Measurements from ENCODE around the gene MMP3.

The MMP3 gene

GRCh38 chr11:102806296-102806695, 37.1 kb downstream of the MMP3 start:
- 100% methylated on average over 1 of the region's 3 CpGs for WGBS (ENCODE audit: insufficient coverage)
- no peaks in the 10 kb centered on the region for H3K4me1 ChIP-seq (ENCODE audit: control extremely low read depth in 1 of 4, control insufficient read depth in 4 of 4, insufficient read depth in 4 of 4, low read length in 3 of 4)
- peaks cover 0 to 4% (median 2%) of the 10 kb centered on the region in 5 experiments for H3K27me3 ChIP-seq (replicated peaks in 2 of 5; ENCODE audit: control insufficient read depth in 4 of 5, insufficient read depth in 5 of 5, low read length in 4 of 5)
- no peak overlapping the region for H3K4me3 ChIP-seq (ENCODE audit: control insufficient read depth in 1 of 7, extremely low read depth in 1 of 7, insufficient read depth in 4 of 7, low read depth in 2 of 7, low read length in 6 of 7)
- H3K27ac ChIP-seq (ENCODE audit: insufficient read depth in 1 of 2, low read depth in 1 of 2, low read length in 2 of 2, poor library complexity in 1 of 2, severe bottlenecking in 2 of 2): no peak overlapping the region
- POLR2A ChIA-PET: no interaction called here
- no peaks in the 10 kb centered on the region for H3K9me3 ChIP-seq (ENCODE audit: control extremely low read depth in 1 of 5, control insufficient read depth in 4 of 5, insufficient read depth in 2 of 5, low read depth in 1 of 5, low read length in 4 of 5)
- CTCF ChIA-PET: no interaction called here
- DNase-seq: no peak
- no peaks in the 10 kb centered on the region for H3K36me3 ChIP-seq (ENCODE audit: control insufficient read depth in 4 of 4, insufficient read depth in 4 of 4, low read length in 3 of 4)

DNA sequence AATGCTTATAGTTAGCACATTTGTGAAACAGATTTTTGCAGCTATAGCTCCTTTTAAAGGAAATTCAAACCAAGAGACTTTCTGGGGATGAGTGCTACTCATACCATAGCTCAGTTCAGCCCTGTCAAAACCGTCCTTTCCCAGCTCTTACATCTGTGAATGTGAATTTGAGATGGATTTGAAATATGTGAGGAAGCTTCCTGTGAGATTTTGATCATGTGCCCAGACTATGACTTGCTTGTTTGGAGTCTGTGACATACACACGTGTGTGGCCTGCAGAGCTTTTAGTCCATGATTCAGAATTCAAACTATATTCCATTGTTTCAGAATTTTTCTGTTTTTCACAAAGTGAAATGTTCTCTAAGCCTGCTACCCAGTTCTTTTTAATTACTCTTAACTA, 41.1 kb downstream of the MMP3 start:
- peak in 1 of 3 donors; percentile 13 for DNase-seq
- Histone ChIP-seq H3K27me3 (replicated peaks in 2 of 5; ENCODE audit: control insufficient read depth in 4 of 5, insufficient read depth in 5 of 5, low read length in 4 of 5) (peaks cover 0 to 2% (median 0%) of the 10 kb centered on the region in 5 experiments), H3K27ac (ENCODE audit: insufficient read depth in 1 of 2, low read depth in 1 of 2, low read length in 2 of 2, poor library complexity in 1 of 2, severe bottlenecking in 2 of 2) (no peak overlapping the region), H3K4me1 (ENCODE audit: control extremely low read depth in 1 of 4, control insufficient read depth in 4 of 4, insufficient read depth in 4 of 4, low read length in 3 of 4) (no peaks in the 10 kb centered on the region), H3K36me3 (ENCODE audit: control insufficient read depth in 4 of 4, insufficient read depth in 4 of 4, low read length in 3 of 4) (no peaks in the 10 kb centered on the region), H3K9me3 (ENCODE audit: control extremely low read depth in 1 of 5, control insufficient read depth in 4 of 5, insufficient read depth in 2 of 5, low read depth in 1 of 5, low read length in 4 of 5) (no peaks in the 10 kb centered on the region), H3K4me3 (ENCODE audit: control insufficient read depth in 1 of 7, extremely low read depth in 1 of 7, insufficient read depth in 4 of 7, low read depth in 2 of 7, low read length in 6 of 7) (no peak overlapping the region)
- no CpG with 5 or more reads among the region's 2 CpGs for WGBS (ENCODE audit: insufficient coverage)
- ChIA-PET POLR2A (no interaction called here), CTCF (interaction anchor here (1.1 to 1.3 kb wide), 3 partner anchors 9 to 18 kb away, joined by 3 to 5 read pairs (median 3); no protein-coding TSS in a partner anchor)

GRCh38 chr11:102800767-102801166, 42.6 kb downstream of the MMP3 start:
- H3K4me1 ChIP-seq (ENCODE audit: control extremely low read depth in 1 of 4, control insufficient read depth in 4 of 4, insufficient read depth in 4 of 4, low read length in 3 of 4): no peaks in the 10 kb centered on the region
- H3K27ac ChIP-seq (ENCODE audit: insufficient read depth in 1 of 2, low read depth in 1 of 2, low read length in 2 of 2, poor library complexity in 1 of 2, severe bottlenecking in 2 of 2): no peak overlapping the region
- peaks cover 0 to 4% (median 0%) of the 10 kb centered on the region in 5 experiments for H3K27me3 ChIP-seq (replicated peaks in 2 of 5; ENCODE audit: control insufficient read depth in 4 of 5, insufficient read depth in 5 of 5, low read length in 4 of 5)
- ChIA-PET CTCF (no interaction called here), POLR2A (no interaction called here)
- WGBS (ENCODE audit: insufficient coverage): 100% methylated on average over 2 of the region's 4 CpGs
- no peak for DNase-seq
- no peaks in the 10 kb centered on the region for H3K9me3 ChIP-seq (ENCODE audit: control extremely low read depth in 1 of 5, control insufficient read depth in 4 of 5, insufficient read depth in 2 of 5, low read depth in 1 of 5, low read length in 4 of 5)
- no peak overlapping the region for H3K4me3 ChIP-seq (ENCODE audit: control insufficient read depth in 1 of 7, extremely low read depth in 1 of 7, insufficient read depth in 4 of 7, low read depth in 2 of 7, low read length in 6 of 7)
- H3K36me3 ChIP-seq (ENCODE audit: control insufficient read depth in 4 of 4, insufficient read depth in 4 of 4, low read length in 3 of 4): no peaks in the 10 kb centered on the region

DNA sequence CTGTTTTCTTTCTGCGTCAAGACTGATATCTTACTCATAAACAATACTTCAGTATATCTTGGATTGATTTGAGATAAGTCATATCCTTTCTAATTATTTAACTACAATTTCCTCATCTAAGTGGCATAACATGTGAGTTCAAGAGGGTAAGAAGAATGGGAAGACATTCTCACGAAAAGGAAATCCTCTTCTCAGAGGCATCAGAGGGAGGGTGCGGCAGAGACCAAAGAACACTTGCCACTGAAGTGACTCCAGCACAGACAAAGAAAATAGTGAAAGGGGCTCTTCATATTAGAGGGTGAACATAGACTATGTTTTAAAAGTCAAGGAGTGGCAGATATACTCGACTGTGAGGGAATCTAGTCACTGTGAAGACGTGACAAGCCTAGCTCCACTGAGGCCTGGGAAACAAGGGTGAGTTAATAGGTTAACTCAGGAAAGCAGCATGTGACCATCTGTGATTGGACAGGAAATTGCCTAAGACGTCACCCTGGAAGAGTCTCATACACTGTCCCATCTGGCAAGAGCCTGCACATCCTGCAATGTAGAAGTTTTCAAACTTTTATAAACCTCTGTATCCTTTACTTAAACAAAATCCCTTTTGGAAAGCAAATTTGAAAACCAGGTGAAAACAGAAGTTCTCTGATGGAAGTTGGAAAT, 43.6 kb downstream of the MMP3 start:
- DNase-seq: no peak
- POLR2A ChIA-PET: no interaction called here
- H3K9me3 ChIP-seq (ENCODE audit: control extremely low read depth in 1 of 5, control insufficient read depth in 4 of 5, insufficient read depth in 2 of 5, low read depth in 1 of 5, low read length in 4 of 5): no peaks in the 10 kb centered on the region
- H3K36me3 ChIP-seq (ENCODE audit: control insufficient read depth in 4 of 4, insufficient read depth in 4 of 4, low read length in 3 of 4): no peaks in the 10 kb centered on the region
- no peak overlapping the region for H3K27ac ChIP-seq (ENCODE audit: insufficient read depth in 1 of 2, low read depth in 1 of 2, low read length in 2 of 2, poor library complexity in 1 of 2, severe bottlenecking in 2 of 2)
- no peak overlapping the region for H3K4me3 ChIP-seq (ENCODE audit: control insufficient read depth in 1 of 7, extremely low read depth in 1 of 7, insufficient read depth in 4 of 7, low read depth in 2 of 7, low read length in 6 of 7)
- WGBS (ENCODE audit: insufficient coverage): 92% methylated on average over 4 of the region's 6 CpGs
- H3K4me1 ChIP-seq (ENCODE audit: control extremely low read depth in 1 of 4, control insufficient read depth in 4 of 4, insufficient read depth in 4 of 4, low read length in 3 of 4): no peaks in the 10 kb centered on the region
- CTCF ChIA-PET: no interaction called here
- peaks cover 0 to 4% (median 0%) of the 10 kb centered on the region in 5 experiments for H3K27me3 ChIP-seq (replicated peaks in 2 of 5; ENCODE audit: control insufficient read depth in 4 of 5, insufficient read depth in 5 of 5, low read length in 4 of 5)

GRCh38 chr11:102798012-102798746, 45.2 kb downstream of the MMP3 start, which contains the start of gene MMP1:
Gene MMP1, minus strand, starts transcription at chr11:102798160. Its CDS starts 68 bp downstream, at chr11:102798092.
- Histone ChIP-seq H3K9me3 (ENCODE audit: control extremely low read depth in 1 of 5, control insufficient read depth in 4 of 5, insufficient read depth in 2 of 5, low read depth in 1 of 5, low read length in 4 of 5) (no peaks in the 10 kb centered on the region), H3K4me3 (ENCODE audit: control insufficient read depth in 1 of 7, extremely low read depth in 1 of 7, insufficient read depth in 4 of 7, low read depth in 2 of 7, low read length in 6 of 7) (no peak within 1 kb of the TSS), H3K27me3 (replicated peaks in 2 of 5; ENCODE audit: control insufficient read depth in 4 of 5, insufficient read depth in 5 of 5, low read length in 4 of 5) (peaks cover 0 to 4% (median 0%) of the 10 kb centered on the region in 5 experiments), H3K4me1 (ENCODE audit: control extremely low read depth in 1 of 4, control insufficient read depth in 4 of 4, insufficient read depth in 4 of 4, low read length in 3 of 4) (no peaks in the 10 kb centered on the region), H3K27ac (ENCODE audit: insufficient read depth in 1 of 2, low read depth in 1 of 2, low read length in 2 of 2, poor library complexity in 1 of 2, severe bottlenecking in 2 of 2) (no peak within 1 kb of the TSS), H3K36me3 (ENCODE audit: control insufficient read depth in 4 of 4, insufficient read depth in 4 of 4, low read length in 3 of 4) (no peaks in the 10 kb centered on the region)
- ChIA-PET POLR2A (no interaction called here), CTCF (no interaction called here)
- DNase-seq: no peak
- WGBS (ENCODE audit: insufficient coverage): 97% methylated on average over 7 of the region's 7 CpGs

DNA sequence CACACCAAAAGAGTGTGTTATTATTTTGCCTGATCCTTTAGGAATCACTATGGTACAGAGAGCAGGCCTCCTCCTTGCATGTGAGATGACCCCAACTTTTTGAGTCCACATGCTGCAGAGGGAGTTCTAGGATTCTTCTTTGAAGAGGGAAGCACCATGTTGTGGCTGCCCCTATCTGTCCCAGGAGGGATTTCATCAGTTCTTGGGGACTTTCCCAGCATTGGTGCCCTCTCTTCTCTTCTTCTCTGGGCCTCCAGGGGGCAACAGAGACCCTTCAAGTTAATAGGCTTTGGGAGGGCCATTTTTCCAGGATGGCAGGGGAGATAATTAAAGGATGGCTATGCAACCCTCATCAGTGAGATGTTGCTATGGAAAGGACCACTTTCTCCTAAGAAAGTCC, 49.0 kb downstream of the MMP3 start:
- H3K36me3 ChIP-seq (ENCODE audit: control insufficient read depth in 4 of 4, insufficient read depth in 4 of 4, low read length in 3 of 4): no peaks in the 10 kb centered on the region
- ChIA-PET POLR2A (no interaction called here), CTCF (interaction anchor here (1.1 to 1.8 kb wide), 3 partner anchors 12 to 144 kb away, joined by 3 to 5 read pairs (median 4); no protein-coding TSS in a partner anchor)
- no peaks in the 10 kb centered on the region for H3K9me3 ChIP-seq (ENCODE audit: control extremely low read depth in 1 of 5, control insufficient read depth in 4 of 5, insufficient read depth in 2 of 5, low read depth in 1 of 5, low read length in 4 of 5)
- no peak overlapping the region for H3K27ac ChIP-seq (ENCODE audit: insufficient read depth in 1 of 2, low read depth in 1 of 2, low read length in 2 of 2, poor library complexity in 1 of 2, severe bottlenecking in 2 of 2)
- peaks cover 0 to 4% (median 0%) of the 10 kb centered on the region in 5 experiments for H3K27me3 ChIP-seq (replicated peaks in 2 of 5; ENCODE audit: control insufficient read depth in 4 of 5, insufficient read depth in 5 of 5, low read length in 4 of 5)
- no peaks in the 10 kb centered on the region for H3K4me1 ChIP-seq (ENCODE audit: control extremely low read depth in 1 of 4, control insufficient read depth in 4 of 4, insufficient read depth in 4 of 4, low read length in 3 of 4)
- H3K4me3 ChIP-seq (ENCODE audit: control insufficient read depth in 1 of 7, extremely low read depth in 1 of 7, insufficient read depth in 4 of 7, low read depth in 2 of 7, low read length in 6 of 7): no peak overlapping the region
- peak; percentile 33 to 64 (median 54) for DNase-seq

DNA sequence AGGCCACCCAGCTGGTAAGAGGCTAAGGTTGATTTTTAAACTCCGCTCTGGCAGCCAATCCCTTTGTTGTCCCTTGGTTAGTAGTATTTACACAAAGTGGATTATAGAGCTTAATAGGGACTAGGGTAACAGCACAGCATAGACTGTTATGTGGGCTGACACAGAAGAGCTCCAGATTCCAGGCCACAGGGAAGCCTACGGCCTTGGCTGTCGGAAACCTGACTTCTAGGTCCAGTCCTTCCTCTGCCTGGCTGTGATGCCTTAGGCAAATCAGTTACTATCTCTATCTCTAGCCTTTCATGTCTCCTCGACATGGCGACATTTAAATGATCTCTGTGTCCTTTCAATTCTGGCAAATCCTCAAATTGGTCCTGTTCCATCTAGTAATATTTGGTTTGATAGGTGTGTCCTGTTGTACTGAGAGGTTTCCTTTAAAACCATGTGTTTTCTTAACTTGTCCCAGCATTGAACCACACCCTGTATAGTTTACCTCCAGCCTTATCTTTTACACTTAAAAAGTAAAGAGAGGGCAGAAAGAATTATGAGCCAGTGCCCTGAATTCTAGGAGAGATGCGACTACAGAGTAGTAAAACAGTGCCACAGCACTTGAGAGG, 49.6 kb downstream of the MMP3 start:
- no peak overlapping the region for H3K27ac ChIP-seq (ENCODE audit: insufficient read depth in 1 of 2, low read depth in 1 of 2, low read length in 2 of 2, poor library complexity in 1 of 2, severe bottlenecking in 2 of 2)

More for the DNA sequence above, 49.6 kb downstream of the MMP3 start:
- ChIA-PET POLR2A (interaction anchor here (0.5 kb wide), 1 partner anchor 195 kb away, joined by 3 read pairs; no protein-coding TSS in a partner anchor), CTCF (interaction anchor here (1.0 to 1.9 kb wide), 4 partner anchors 9 to 62 kb away, joined by 3 to 4 read pairs (median 3); no protein-coding TSS in a partner anchor)
- Histone ChIP-seq H3K27me3 (replicated peaks in 2 of 5; ENCODE audit: control insufficient read depth in 4 of 5, insufficient read depth in 5 of 5, low read length in 4 of 5) (peaks cover 0 to 4% (median 0%) of the 10 kb centered on the region in 5 experiments), H3K4me3 (ENCODE audit: control insufficient read depth in 1 of 7, extremely low read depth in 1 of 7, insufficient read depth in 4 of 7, low read depth in 2 of 7, low read length in 6 of 7) (no peak overlapping the region), H3K9me3 (ENCODE audit: control extremely low read depth in 1 of 5, control insufficient read depth in 4 of 5, insufficient read depth in 2 of 5, low read depth in 1 of 5, low read length in 4 of 5) (no peaks in the 10 kb centered on the region), H3K36me3 (ENCODE audit: control insufficient read depth in 4 of 4, insufficient read depth in 4 of 4, low read length in 3 of 4) (no peaks in the 10 kb centered on the region), H3K4me1 (ENCODE audit: control extremely low read depth in 1 of 4, control insufficient read depth in 4 of 4, insufficient read depth in 4 of 4, low read length in 3 of 4) (no peaks in the 10 kb centered on the region)
- no peak for DNase-seq
- 98% methylated on average over 4 of the region's 6 CpGs for WGBS (ENCODE audit: insufficient coverage)

Measured in common myeloid progenitor, CD34-positive (primary cell).